ENCODE measurements around the gene DAAM1. TPM values are rescaled to one million over a fixed set of nuclear protein-coding genes. Genes with fewer than 3 reads are reported as not detected.
A peak's percentile ranks its signal among the peaks of the same experiment; 100 is the strongest.

The DAAM1 gene
- total RNA-seq, 3 donors from 2014 or later (not counting 1 experiment from before 2014, with no cell fraction given): 10.9 to 31.4 (median 12.6) TPM

DNA sequence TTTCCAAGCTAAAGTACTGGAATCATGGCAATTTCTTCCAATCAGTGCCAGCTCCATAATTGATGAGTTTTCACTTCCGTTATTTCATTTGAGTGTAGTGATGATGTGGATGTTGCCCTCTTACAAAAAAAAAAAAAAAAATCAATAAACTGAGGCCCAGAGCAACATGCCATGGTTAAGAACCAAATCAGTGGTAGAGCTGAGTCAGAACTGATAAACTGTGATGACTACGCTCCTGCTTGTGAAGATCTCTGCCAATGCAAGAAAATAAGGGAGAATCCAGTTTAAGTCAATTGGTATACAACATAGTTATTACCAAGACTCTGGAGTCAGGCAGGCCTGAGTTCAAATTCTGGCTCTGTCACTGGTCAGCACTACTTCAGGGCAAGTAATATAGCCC, 174.0 kb downstream of the DAAM1 start:
- ATAC-seq: no peak
- Mint-ChIP-seq H3K4me1 (peaks cover 9 to 20% of the 10 kb centered on the region in 2 donors), H3K27me3 (ENCODE audit: low read depth in 2 of 2) (no peaks in the 10 kb centered on the region), H3K36me3 (peaks cover 17% of the 10 kb centered on the region), H3K27ac (no peak overlapping the region), H3K4me3 (no peak overlapping the region), H3K9me3 (no peaks in the 10 kb centered on the region)
- no peak overlapping the region for H3K4me3 ChIP-seq (ENCODE audit: low read length)
- WGBS (ENCODE audit: insufficient coverage): 100% methylated on average over 1 of the region's 2 CpGs
- H3K27me3 ChIP-seq (ENCODE audit: control insufficient read depth, insufficient read depth, low read length): no peaks in the 10 kb centered on the region
- no peaks in the 10 kb centered on the region for H3K4me1 ChIP-seq (ENCODE audit: control insufficient read depth, insufficient read depth, low read length)
- no peak overlapping the region for H3K27ac ChIP-seq (ENCODE audit: low read length)
- no peaks in the 10 kb centered on the region for H3K9me3 ChIP-seq (ENCODE audit: control insufficient read depth, insufficient read depth, low read length)
- TF ChIP-seq, protein P1, sequence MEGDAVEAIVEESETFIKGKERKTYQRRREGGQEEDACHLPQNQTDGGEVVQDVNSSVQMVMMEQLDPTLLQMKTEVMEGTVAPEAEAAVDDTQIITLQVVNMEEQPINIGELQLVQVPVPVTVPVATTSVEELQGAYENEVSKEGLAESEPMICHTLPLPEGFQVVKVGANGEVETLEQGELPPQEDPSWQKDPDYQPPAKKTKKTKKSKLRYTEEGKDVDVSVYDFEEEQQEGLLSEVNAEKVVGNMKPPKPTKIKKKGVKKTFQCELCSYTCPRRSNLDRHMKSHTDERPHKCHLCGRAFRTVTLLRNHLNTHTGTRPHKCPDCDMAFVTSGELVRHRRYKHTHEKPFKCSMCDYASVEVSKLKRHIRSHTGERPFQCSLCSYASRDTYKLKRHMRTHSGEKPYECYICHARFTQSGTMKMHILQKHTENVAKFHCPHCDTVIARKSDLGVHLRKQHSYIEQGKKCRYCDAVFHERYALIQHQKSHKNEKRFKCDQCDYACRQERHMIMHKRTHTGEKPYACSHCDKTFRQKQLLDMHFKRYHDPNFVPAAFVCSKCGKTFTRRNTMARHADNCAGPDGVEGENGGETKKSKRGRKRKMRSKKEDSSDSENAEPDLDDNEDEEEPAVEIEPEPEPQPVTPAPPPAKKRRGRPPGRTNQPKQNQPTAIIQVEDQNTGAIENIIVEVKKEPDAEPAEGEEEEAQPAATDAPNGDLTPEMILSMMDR (IDR thresholded peaks at IDR 0.05): no peak
- intact Hi-C loops (cut with micrococcal nuclease): no loop called here
- H3K36me3 ChIP-seq (ENCODE audit: control insufficient read depth, insufficient read depth, low read length): peaks cover 2% of the 10 kb centered on the region
- DNase-seq: no peak

DNA sequence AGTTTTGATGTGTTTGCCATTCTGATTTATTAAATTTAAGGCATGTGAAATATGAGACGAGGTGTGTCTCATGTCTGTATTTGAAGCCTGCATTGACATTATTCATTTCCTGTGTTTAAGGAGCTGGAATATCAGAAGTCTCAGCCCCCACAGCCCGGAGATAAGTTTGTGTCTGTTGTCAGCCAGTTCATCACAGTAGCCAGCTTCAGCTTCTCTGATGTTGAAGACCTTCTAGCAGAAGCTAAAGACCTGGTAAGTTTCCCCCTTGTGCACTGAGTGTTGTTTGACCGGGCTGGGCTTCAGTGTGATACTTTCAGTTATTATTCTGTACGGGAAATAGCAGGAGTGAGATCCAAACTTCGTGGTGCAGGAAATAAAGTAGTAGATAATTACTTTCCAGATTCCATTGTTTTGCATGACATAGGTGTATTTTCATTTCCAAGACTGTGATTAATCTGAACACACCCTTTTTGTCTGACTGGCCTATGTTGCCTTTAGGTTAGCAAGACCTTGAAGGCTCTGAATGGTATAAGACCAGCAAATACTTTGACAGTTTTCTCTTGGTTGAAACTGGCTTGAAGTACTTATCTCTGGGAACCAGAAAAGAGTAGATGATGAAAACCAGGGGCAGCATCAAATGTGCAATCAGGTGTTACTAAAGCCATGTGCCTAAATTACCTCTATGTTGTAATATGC, 175.2 kb downstream of the DAAM1 start:
- no peaks in the 10 kb centered on the region for H3K27me3 Mint-ChIP-seq (ENCODE audit: low read depth in 2 of 2)
- no peak overlapping the region for H3K27ac Mint-ChIP-seq
- no peaks in the 10 kb centered on the region for H3K9me3 Mint-ChIP-seq
- TF ChIP-seq, protein P1 (IDR thresholded peaks at IDR 0.05): no peak
- no peak for DNase-seq
- intact Hi-C loops (cut with micrococcal nuclease): no loop called here
- no peaks in the 10 kb centered on the region for H3K4me1 ChIP-seq (ENCODE audit: control insufficient read depth, insufficient read depth, low read length)
- peaks cover 19% of the 10 kb centered on the region for H3K36me3 Mint-ChIP-seq
- H3K27ac ChIP-seq (ENCODE audit: low read length): no peak overlapping the region
- no peaks in the 10 kb centered on the region for H3K9me3 ChIP-seq (ENCODE audit: control insufficient read depth, insufficient read depth, low read length)
- peaks cover 9 to 20% of the 10 kb centered on the region in 2 donors for H3K4me1 Mint-ChIP-seq
- 89% methylated on average over 5 of the region's 5 CpGs for WGBS (ENCODE audit: insufficient coverage)
- no peak overlapping the region for H3K4me3 ChIP-seq (ENCODE audit: low read length)
- peaks cover 5% of the 10 kb centered on the region for H3K36me3 ChIP-seq (ENCODE audit: control insufficient read depth, insufficient read depth, low read length)
- no peaks in the 10 kb centered on the region for H3K27me3 ChIP-seq (ENCODE audit: control insufficient read depth, insufficient read depth, low read length)
- no peak overlapping the region for H3K4me3 Mint-ChIP-seq
- ATAC-seq: no peak

DNA sequence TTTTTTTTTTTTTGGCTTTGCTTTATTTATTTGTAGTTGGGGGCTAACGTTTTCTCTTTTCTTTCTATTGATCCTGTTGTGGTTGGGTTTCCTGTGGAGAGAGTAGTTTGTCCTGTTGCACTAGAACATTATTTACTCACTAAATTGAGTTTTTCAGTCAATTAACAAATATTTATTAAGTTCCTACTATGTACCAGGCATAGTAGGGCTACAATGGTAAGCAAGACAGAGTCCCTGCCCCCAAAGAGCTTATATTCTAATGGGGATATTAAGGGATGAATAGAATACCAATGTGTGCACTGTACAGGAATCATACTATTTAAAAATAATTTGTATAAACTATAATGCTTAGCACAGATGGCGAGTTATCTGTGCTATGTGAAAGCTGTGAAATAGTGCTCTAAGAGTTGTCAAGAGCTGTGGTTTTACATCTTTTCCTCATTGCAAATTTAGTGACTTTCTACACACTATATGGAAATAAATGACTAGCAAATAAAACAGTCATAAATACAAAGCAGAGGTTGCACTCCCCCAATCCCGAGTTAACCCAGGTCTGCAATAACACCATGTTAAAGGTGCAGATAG, 181.8 kb downstream of the DAAM1 start:
- Histone ChIP-seq H3K4me1 (ENCODE audit: control insufficient read depth, insufficient read depth, low read length) (no peaks in the 10 kb centered on the region), H3K27me3 (ENCODE audit: control insufficient read depth, insufficient read depth, low read length) (no peaks in the 10 kb centered on the region), H3K36me3 (ENCODE audit: control insufficient read depth, insufficient read depth, low read length) (peaks cover 5% of the 10 kb centered on the region), H3K27ac (ENCODE audit: low read length) (no peak overlapping the region), H3K4me3 (ENCODE audit: low read length) (no peak overlapping the region), H3K9me3 (ENCODE audit: control insufficient read depth, insufficient read depth, low read length) (no peaks in the 10 kb centered on the region)
- no peaks in the 10 kb centered on the region for H3K9me3 Mint-ChIP-seq
- intact Hi-C loops (cut with micrococcal nuclease): no loop called here
- peaks cover 6 to 11% of the 10 kb centered on the region in 2 donors for H3K4me1 Mint-ChIP-seq
- TF ChIP-seq, protein P1 (IDR thresholded peaks at IDR 0.05): no peak
- H3K36me3 Mint-ChIP-seq: peaks cover 14% of the 10 kb centered on the region
- H3K27me3 Mint-ChIP-seq (ENCODE audit: low read depth in 2 of 2): no peaks in the 10 kb centered on the region
- ATAC-seq (peak in 1 of 3 donors; percentile 59), DNase-seq (no peak)
- 80% methylated on average over 1 of the region's 3 CpGs for WGBS (ENCODE audit: insufficient coverage)
- H3K27ac Mint-ChIP-seq: no peak overlapping the region
- no peak overlapping the region for H3K4me3 Mint-ChIP-seq

Measured in natural killer cell (primary cell).